SU-DHL-6 (cell line): ENCODE data around the gene ARID5A.

Experiments
- CTCF ChIP-seq: fragments of 200-600 bp; sonication (generic); IDR thresholded peaks from one replicate; pipeline ENCODE4 v1.5.1; 2017; ENCODE audit warnings: antibody characterized with exemption, mild to moderate bottlenecking, low read length, moderate library complexity; ENCODE audit not compliant: insufficient read depth, poor library complexity, severe bottlenecking
- EZH2phosphoT487 ChIP-seq: fragments of 200-600 bp; sonication (generic), shearing (Covaris generic); conservative IDR thresholded peaks from 2 replicates; pipeline ENCODE4 v1.6.1; 2018; ENCODE audit warnings: mild to moderate bottlenecking, antibody characterized with exemption, low read length, moderate library complexity, mixed read lengths

GRCh38 chr2:96510931-96511595, 25.5 kb upstream of the ARID5A start:
- TF ChIP-seq CTCF (no peak), EZH2phosphoT487 (no peak)
